Natural killer cell (primary cell): Measurements from ENCODE around the gene RBM45. TPM values are rescaled to one million over a fixed set of nuclear protein-coding genes. Genes with fewer than 3 reads are reported as not detected.

Experiments
- total RNA-seq, 4 donors: library from RNA; stranded (reverse); fragments of 120-200 nt in 1 of 4; gene quantifications; one replicate each; pipeline versions ENCODE4 v1.2.3 to v1.2.4, GENCODE V29; 2013 to 2022

RBM45 gene
- total RNA-seq, 3 donors from 2014 or later (not counting 1 experiment from before 2014, with no cell fraction given): 7.8 to 10.9 (median 9.1) TPM

Other genes with a start within 250 kb of the RBM45 start
- not detected for gene PDE11A, start 39.7 kb upstream of the RBM45 start, total RNA-seq
- gene OSBPL6, start 82.1 kb downstream of the RBM45 start, total RNA-seq: not detected